Stimulated activated CD8-positive, alpha-beta memory T cell treated with anti-CD3 and anti-CD28 coated beads, Interleukin-7, amount 100 ng/mL, for 4 hours (primary cell): Measurements from ENCODE around the gene CKB.

ENCODE experiments used
- DNase-seq, 2 donors: peaks; one replicate each; pipeline ENCODE4 v3.0.0-alpha.2; 2020; ENCODE audit warnings: low read depth in 2 of 2

The CKB gene

DNA sequence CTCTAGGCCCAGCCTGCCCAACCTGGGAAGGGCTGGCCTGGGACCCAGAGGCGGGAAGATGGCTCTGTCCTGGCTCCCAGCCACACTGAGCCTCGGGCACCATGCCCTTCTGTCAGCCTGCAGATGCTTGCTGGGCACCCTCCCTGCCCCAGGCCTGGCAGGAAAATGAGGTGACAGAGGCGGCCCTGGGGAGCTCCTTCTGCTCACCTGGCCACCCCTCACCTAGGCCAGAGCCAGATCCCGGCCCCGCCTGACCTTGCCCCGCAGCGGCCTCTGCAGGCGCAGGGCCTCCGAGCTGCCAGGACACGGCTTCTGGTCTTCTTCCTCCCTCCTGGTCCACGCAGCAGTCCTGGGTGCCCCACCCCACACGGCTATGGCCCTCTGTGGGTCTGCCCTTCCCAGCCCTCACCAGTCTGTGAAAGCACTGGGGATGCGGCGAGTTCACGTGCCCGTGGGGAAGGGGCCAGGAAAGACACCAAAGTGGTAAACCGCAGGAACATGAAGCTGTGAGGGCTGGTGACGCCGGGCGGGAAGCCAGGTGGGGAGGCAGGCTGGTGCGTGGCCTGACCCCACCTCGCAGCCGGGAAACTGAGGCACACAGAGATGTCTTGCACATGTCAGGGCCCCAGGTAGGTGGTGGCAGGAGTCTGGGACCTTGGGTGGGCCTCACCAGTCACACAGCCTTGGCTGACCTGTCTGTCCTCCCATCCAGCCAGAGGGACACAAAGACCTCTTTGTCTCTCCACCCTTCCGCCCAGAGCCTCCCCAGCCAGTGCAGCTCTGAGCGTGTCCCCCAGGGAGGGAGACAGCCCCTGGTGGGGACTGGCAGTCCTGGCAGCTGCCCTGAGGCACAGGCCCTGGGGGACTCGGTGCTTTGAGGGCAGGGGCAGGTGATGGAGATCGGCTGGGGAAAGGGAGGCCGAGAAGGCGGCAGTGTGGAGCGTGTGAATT, 27.0 kb upstream of the CKB start:
- DNase-seq, result no peak

DNA sequence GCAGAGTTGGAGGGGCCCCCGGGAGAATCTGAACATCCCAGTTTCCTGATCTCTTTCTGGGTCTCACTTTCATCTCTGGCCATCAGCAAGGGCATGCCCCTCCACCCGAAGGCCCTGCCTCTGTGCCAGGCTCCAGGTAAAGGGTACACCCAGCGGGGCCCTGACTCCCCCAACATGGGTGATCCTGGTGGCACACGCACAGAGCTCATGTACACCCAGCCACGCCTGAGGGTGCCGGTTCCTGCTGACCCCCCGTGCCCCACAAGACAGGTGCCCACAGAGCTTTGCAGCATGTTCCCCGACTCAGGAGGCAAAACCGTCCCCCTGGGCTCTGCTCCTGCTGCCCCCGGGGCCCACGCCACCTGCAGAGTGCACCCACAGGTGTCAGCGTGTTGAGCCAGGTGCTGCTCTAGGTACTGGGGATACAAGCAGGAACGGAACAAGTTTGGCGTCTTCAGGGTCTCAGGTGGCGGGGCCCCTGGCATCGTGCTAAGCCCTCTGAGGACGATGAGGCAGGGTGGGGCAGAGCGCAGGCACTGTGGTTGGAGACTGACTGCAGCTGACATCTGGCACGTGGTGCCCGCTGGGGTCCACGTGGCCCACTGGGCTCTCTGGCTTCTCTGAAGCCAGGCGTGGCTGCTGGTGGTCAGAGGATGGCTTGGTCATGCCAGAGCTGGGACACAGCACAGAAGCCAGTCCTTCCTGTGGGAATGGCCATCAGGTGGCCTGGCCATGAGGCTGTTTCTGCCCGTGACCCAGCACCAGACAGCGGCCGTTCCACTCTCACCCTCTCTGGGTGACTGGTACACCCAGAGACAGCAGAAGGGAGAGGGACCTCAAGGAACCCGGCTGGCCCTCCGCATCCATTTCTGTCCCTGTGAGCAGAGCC, 26.1 kb upstream of the CKB start:
- DNase-seq, result no peak

DNA sequence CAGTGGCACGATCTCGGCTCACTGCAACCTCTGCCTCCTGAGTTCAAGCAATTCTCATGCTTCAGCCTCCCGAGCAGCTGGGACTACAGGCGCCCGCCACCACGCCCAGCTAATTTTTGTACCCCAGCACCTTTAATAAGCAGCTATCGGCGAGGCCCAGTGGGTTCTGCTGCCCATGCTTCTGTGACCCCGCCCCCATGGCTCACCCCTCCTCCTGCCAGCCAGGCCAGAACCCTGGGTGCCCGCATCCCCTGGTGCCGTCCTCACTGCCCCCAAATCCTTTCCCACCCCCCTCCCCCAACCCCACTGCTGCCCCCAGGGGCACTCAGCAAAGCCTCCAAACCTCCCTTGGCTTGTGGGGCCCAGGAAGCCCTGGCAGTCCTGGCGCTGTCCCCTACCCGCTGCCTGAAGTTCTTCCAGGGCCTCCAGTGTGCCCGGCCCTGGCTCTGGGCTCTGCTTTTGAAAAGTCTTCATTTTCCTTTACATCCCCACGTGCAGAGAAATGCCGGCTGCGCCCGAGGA, 25.4 kb upstream of the CKB start:
- no peak for DNase-seq

DNA sequence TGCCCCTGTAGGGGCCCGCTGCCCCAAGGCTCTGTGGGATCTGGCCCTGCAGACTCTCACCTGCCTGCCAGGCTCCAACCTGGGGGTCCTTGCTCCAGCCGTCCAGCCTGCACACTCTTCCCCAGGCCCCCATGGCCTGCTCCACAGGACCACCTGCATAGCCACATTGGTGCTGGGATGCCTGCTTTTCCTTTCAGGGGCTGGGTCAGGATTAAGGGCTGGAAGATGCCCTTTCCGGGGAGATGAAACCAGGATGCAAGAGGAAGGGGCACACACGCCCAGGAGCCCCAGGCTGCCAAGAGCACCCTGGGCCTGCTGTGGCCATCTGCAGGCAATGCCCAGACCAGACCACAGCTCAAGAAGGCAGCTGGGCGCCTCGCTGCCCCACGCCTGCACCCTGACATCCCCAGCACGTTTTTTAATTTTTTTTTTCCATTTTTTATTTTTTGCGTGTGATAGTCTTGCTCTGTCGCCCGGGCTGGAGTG, 24.9 kb upstream of the CKB start:
- DNase-seq, result no peak

DNA sequence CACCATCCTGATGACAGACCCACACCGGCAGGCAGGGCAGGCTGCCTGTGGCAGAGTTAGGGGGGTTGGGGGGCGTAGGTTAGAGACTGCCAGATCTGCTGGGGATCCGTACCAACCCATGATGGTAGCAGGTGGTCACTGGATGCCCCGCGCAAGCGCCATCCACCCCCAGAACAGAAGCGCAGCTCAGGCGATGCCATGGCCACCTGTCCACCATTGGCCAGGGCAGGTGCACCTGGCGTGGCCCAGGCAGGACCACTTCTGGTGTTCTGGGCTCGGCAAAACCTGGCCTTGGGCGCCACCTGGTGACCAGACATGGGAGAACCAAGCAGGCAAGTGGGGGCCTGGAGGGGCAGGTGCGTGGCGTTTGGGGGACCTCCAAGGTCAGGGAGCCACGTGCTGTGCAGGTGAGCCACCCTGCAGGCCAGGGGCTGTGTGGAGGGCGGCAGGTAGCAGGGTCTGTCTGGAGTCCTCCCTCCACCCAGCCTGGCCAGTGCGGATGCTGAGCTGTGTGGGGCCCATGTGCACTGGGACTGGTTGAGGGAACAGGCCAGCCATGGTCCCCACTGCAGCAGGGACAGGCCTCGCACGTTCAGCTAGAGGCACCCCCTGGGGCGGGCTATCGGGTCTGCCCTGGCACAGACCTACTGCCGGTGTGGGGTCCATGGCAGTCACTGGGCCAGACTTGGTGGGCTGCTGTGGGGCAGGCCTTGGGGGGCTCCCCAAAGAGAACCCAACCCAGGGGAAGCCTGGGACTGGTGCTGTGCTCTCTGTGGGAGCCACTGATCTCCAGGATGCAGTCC, 24.2 kb upstream of the CKB start:
- peak; percentile 53 to 60 for DNase-seq

DNA sequence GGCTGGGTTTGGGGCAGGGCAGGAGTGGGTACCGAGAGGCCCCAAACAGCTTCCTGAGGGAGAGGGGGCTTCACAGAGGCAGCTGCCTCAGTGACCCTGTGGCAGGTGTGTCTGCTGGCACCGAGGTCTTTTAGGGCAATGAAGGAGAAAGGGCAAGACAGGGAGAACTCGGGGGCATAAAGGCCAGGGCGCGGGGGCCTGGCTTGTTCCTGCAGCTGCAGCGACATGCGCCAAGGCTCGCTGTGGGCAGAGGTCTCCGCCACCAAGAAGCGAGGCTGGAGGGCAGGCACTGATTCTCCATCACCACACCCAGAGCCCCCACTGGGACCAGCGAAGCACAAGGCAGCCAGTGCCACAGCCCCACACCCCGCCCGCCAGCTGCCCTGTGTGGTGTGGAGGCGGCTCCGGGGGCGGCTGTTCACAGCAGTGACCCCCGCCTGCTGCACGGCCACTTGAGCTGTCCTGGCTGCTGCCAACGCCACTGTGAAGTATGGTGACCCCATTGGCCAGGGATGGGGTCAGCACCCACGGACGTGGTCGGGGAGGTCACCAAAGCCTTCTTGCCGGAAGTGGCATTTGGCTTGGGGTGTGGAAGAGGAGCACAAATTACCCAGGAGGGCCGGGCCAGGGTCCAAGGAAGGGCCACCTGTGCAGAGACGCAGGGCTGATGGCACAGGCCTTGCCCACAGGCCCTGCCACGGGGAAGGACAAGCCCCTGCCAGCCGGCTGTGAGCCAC, 23.5 kb upstream of the CKB start:
- DNase-seq, result no peak

DNA sequence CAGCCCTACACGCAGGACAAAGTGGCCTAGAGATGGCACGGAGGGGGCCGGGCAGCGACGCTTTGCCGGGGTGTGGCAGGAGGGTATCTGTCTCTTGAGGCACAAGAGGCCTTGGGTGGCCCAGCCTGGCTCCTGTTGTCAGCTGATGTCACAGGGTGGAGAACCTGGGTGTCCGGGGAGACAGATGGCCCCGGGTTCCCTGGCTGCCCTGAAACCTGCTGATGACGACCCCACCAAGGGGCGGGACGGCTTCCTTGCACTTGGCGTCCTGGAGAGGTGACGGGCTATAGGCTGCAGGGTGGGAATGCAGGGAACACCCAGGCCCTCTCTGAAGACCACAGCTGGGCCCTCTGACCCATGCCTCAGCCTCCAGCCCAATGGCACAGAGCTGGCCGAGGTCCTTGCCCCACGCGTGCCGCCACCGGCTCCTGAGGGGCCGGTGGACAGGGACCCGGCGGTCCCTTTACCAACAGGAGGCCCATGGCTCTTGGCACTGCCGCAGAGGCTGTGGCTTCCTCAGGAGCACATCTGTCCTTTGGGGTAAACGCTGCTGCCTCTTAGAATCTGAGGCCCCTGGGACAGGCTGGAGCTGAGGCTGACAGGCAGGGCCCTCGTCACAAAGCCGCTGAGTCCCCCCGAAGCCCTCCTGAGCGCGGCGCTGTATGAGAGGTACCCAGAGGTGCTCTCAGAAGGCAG, 22.7 kb upstream of the CKB start:
- DNase-seq, result no peak

DNA sequence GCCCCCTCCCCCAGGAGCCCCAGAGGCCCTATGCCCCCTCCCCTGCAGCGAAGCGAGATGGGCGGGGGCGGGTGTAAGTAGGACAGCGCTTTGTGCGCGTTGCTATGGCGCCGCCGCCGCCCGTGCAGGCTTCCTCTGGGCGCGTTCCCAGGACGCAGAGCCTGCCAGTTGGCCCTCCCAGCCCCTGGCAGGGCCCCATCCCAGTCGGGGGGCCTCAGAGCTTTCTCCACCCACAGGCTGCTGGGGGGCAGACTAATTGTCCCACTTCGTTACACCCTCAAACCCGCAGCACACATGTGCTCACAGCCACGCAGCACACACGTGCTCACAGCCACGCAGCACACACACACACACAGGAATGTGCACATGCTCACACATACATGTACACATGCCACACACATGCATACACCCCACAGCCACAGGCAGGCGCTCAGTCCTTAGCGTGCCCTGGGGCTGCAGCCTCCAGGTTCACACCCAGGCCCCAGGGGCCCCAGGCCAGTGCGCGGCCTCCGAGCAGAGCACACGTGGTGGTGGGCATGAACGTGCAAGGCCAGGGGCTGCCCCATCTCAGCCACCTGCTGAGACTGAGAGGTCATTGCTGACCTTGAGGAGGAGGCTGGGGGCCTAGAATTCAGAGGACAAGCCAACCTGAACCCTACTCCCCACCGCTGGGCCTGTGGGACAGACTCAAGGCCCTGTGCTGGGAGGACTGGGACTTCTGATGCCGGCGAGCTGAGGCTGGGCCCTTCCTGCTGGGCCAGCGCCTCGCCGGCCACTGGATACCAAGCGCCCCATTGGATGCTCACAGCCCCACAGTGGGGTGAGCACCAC, 22.0 kb upstream of the CKB start:
- DNase-seq, result no peak

DNA sequence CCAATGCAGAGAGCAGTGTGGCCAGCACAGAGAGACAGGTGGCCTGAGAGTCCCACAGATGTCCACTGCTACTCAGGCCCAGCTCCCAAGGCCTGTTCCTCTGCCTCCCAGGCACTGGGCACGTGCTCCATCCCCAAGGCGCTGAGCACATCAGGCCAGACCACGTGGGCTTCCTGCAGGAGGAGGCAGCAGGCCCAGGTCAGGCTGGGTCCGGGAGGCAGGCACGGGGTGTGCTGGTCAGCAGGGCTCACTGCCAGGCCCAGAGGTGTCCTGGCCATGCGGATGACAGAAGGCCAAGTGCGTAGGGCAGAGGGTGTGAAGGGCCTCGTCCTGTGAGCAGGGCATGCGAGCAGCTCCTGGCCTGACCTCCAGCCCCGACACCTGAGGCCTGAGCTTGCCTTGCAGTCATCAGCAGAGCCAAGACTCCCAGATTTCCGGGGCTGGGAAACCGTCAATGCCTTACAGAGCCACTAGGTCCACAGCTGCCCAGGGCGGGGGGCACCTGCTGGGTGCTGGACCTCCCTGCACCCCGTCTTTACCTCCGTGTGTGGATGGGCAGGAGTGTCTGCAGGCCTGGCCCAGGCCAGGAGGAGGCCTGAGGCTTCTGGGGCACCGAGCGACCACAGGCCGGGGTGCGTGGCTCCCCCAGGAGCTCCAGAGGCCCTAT, 21.2 kb upstream of the CKB start:
- no peak for DNase-seq

DNA sequence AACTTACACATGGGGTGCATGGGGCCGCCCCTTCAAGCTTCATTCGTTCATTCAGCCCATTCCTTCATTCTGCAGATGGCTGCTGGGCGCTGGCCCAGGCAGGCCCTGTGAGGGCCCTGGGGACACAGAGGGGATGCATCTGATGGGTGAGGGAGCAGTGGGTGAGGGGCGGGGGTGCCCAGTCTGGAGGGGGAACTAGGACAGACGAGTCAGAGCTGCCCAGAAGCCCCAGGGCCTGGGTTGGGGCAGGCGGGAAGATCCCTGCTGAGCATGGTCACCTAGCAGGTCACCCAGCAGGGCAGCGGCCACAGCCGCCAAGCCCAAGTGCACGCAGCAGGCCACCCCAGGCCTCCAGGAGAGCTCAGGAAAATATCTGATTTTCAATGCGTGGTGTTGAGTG, 20.5 kb upstream of the CKB start:
- DNase-seq, result no peak

DNA sequence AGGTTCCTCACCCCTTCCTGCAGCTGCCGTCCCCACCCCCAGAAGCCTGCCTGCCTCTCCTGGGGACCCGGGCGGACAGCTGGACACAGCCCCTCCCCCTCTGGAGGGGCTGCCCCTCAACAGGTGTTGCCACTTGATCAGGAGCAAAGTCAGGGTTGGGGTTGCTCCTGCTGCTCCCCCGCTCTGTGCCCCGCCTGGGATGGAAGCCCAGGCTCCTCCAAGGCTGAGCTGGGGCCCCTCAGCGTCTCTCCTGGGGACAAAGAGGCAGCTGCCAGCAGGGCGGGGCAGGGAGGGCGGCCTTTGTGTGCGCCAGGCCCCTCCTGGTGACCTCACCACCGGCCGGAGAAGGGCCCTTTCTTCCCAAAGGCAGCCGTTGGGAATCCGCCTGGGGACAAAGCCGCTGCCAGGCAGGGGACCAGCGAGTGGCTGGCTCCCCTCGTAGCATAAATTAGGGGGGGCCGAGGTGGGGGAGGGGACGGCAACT, 20.0 kb upstream of the CKB start:
- no peak for DNase-seq

DNA sequence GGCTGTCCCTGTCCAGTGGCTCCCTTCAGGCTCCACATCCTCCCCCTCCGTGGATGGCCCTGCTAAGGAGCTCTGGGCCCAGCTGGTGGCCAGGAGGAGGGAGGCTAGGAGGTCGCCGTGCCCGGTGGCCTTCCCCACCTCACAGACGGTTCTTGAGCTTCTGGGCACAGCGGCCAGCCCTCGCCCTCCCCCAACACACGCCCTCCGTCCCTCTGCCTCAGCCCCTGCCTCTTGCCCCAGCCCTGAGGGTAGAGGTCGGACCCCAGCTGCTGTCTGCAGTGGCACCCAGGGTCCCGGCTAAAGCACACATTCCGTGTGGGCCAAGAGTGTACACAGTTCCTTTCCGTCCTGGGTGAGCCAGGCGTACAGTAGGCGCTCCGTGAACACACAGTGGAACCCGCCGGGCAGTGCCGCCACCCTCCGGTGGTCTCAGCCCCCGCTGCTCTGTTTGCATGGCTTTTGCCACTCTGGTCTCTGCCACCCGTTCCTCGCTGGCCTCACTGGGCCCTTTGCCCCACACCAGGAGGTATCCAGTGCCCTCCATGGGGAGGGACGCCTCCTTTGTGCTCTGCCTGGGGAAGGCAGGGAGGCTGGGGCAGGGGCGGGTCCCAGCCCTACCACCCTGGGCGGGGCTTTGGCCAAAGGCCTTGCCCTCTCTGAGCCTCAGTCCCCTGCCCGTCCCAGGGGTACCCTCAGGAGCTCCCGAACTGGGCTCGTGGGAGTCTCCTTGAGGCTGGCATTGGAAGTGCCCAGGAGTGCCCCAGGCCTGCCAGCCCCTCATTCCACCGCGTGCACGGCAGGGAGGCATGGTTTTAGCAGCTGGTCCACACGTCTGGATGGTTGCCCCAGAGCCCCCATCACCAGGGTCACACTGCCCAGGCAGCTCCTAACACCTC, 19.3 kb upstream of the CKB start:
- DNase-seq, result no peak

DNA sequence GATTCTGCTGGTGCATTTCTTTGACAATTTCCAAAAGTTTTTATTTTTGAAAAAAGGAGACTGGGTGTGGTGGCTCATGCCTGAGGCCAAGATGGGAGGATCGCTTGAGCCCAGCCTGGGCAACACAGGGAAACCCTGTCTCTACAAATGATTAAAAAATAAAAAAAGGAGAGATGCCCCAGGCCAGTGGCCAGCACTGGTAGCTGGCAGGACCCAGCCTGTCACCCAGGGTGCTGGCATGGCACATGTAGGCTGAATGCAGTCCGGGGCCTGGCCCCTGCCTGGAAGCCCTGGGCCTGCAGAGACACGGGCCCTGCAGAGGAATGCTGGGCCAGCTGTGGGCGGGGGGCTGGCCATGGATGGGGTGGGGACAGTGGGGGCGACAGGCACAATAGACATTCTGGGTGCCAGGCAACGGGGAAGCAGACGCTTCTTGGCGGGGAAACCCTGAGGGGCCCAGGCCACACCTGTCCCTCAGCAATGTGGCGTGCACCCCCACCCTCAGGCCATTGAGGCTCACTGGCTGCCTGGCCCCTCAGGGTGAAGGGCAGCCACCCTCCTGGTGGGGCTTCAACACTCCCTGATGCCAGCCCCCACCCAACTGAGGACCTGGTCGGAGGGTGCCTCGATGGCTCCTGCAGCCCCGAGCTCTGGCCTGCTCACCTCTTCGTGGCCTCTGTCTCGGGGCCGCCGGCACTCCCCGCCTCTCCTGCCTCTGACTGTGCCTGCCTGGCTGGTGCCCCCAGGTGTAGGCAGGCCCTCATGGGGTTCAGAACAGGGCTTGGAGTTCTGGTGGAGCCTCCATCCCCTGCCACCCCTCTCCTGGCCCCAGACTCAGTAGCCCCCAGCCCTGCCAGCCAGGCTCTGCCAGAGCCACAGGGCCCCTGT, 18.4 kb upstream of the CKB start:
- no peak for DNase-seq

DNA sequence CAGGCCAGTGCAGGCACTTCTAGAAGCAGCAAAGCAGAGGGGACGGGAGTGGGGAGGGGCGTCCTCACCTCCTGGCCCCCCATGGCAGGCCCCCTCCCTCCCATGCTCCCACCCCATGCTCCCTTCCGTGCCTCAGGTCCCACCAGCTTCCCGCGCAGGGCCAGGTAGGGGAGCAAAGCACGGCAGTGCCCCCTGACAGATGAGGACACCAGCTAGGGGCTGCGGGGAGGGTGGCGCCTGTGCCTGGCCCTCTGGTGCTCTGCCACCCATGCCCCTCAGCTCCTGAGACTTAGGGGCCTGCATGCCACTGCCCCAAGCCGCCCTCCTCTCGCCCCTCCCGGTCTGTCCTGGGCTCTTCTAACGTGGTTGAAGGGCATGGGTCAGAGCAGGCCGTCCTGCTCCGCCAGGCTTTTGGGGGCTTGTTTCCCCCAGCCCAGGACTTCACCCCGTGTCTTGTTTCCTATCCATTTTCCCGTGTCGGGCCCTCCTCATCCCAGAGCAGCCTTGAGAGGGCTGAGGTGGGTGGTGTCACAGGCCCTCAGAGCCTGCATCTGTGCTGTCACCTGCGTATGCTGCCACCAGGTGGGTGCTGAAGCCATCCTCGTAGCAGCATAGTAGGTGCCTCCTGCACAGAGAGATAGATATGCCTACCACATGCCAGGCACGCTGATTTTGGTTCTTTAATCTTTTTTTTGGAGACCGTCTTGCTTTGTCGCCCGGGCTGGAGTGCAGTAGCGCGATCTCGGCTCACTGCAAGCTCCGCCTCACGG, 16.6 kb upstream of the CKB start:
- no peak for DNase-seq

DNA sequence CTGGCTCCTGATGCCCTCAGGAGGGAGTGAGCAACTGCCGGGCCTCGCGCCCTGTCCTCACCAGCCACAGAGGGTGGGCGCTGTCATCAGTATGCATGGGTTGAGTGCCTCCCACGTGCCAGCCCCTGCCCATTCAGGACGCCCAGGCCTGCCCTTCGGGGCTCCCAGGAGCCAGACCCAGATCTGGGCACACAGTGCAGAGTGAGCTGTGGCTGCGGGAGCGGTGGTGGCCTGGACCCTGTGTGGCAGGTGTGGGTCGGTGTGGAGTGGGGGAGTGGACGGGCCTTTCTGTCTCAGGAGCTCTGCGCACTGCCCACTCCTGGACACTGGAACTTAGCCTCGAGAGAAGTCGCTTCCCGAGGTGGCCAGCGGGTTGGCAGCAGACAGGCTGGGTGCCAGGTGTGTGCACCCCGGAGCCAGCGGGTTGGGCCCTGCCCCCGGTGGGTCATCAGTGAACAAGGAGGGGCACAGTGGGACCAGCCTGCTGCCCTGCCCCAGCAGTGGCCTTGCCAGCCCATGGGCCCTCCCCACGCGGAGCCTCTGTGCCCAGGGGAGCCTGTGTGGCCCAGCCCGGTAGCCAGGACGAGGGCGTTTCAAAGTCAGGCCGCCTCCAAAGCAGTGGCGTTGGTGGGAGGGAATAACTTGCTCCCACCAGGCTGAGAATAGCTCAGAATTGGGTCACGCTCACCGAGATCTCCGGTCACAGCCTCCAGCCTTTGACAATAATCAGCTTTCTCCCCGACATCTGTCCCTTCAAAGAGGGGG, 15.8 kb upstream of the CKB start:
- no peak for DNase-seq
